Measurements from ENCODE around the gene STK11. TPM values are rescaled to one million over a fixed set of nuclear protein-coding genes. Genes with fewer than 3 reads are reported as not detected.

STK11 gene
- total RNA-seq, 1 donor from 2014 or later: 69.3 TPM

DNA sequence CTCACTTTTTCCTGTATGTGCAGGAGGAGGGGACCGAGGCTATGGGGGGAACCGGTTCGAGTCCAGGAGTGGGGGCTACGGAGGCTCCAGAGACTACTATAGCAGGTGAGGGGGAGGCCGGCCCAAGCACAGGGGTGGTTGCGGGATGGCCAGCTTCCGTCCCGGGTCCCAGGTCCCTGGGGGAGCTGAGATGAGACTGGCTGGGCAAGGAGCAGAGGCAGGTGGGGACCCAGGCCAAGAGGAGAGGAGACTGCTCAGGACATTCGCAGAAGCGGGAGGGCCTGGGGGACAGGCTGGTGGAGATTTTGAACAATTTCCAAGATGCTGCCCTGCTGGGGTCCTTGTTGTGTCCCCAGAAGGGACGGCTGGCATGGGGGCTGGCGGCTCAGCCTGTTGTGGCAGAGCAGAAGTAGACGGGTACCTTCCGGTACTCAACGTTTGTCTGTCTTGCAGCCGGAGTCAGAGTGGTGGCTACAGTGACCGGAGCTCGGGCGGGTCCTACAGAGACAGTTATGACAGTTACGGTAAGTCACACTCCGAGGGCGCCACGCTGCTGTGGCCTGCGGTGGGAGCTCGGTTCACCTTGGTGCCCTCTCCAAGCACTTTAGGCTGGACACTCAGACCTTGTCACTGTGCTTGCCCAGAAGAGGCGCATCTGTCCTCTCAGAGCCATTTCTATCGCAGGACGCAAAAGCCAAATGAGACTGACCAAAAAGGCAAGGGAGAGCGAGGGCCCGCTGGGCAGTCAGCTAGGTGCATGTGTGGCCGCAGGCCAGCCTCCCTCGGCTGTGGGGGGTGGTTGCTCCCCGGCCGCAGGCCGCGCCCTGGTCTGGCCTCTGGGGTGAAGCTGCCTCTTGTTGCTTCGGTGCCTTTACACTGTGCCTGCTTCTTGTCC is 66.2 kb downstream of the STK11 start:
- no peak for DNase-seq (ENCODE audit: low read depth in 2 of 2)

DNA sequence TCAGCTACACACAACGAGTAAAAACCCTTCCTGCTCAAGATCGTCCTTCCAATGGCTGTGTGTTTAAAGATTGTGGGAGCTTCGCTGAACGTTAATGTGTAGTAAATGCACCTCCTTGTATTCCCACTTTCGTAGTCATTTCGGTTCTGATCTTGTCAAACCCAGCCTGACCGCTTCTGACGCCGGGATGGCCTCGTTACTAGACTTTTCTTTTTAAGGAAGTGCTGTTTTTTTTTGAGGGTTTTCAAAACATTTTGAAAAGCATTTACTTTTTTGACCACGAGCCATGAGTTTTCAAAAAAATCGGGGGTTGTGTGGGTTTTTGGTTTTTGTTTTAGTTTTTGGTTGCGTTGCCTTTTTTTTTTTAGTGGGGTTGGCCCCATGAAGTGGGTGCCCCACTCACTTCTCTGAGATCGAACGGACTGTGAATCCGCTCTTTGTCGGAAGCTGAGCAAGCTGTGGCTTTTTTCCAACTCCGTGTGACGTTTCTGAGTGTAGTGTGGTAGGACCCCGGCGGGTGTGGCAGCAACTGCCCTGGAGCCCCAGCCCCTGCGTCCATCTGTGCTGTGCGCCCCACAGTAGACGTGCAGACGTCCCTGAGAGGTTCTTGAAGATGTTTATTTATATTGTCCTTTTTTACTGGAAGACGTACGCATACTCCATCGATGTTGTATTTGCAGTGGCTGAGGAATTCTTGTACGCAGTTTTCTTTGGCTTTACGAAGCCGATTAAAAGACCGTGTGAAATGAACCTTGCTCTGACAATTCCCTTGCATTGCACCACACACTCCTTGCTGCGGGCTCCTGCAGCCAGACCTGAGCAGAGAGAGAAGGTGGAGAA is 67.1 kb downstream of the STK11 start:
- DNase-seq (ENCODE audit: low read depth in 2 of 2): no peak

DNA sequence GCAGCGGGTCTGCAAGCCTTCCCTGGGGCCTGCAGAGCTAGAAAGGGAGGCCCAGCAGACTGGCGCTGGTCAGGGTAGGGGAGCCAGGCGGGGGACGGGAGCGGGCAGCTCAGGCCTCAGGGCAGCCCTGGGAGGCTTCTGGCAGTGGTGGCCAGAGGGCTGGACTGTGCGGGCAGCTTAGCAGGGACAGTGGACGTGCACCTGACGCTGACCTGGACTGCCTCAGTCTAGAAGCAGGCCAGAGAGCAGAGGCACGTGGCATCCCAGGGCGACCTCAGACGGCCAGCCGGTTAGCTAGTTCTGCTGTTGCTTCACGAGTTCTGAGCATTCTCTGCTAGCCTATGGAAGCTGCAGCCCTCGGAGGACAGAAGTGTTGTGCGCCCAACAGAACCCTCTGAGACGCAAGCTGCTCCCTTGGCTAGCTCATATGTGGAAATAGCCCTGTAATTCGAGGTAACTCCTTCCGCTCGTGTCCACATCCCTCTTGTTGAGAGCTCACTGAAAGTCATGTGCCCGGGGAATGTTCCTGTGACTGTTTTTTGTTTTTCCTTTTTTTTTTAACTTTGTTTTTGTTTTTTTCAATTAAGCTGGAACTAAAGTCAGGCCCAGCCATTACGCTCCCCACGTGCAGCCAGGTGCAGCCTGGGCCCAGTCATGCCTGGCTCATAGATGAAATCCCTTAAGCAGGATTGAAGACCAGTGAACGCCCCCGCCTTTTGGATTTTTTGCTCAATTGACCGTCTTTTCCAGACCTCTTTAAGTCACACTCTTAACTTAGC is 67.9 kb downstream of the STK11 start:
- no peak for DNase-seq (ENCODE audit: low read depth in 2 of 2)

DNA sequence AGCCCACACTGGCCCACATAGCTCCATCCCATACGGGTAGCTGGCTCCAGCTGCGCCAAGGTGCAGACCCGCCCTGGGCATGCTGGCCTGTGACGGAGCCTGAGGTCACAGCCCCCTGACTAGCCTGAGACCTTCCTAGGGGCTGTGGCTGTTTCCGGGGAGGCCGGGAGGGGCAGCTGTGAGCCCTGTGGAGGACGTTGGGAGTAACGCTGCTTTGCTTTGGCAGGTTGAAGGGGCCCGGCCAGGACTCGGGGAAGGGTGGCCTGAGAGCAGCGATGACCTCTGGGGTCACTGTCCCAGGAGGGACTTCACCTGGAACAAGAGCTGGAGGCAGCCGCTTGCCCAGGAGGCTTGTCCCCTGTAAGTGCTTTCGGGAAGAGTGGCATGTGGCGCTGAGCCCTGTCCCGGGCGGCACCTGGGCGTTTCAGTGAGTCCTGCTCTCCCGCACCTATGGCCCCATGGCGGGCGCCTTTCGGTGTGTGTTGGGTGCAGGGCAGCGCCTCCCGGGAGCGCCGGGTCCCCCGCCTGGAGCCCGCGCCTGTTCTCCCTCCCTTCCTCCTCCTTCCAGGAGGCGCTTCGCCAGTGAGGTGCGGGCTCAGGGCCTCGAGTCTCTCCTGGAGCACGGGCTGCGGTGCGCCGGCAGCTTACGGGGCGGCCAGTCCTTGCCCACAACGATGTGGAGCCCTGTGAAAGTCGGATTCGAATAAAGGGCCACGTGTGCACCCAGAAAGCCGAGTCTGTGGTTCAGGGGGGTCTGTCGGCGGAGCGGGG is 68.7 kb downstream of the STK11 start:
- no peak for DNase-seq (ENCODE audit: low read depth in 2 of 2)

DNA sequence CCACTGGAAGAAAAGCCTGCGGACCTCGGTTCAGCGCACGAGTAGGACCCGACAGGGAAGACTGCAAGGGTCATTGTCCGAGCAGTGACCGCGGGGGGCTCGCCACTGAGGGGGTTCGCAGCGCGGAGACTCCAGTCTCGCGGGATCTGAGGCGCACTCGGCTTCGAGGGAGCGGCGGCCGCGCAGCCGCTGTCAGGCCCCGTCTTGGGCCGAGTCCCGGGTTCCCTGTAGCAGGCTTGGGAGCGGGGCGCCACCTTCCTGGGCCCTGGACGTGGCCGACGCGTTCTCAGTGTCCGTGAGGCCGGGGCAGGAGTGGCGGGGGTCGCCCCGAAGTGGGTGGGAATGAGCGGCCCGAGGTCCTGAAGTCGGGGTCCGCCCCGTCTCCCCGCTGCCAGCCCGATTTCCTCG is 69.3 kb downstream of the STK11 start:
- no peak for DNase-seq (ENCODE audit: low read depth in 2 of 2)

DNA sequence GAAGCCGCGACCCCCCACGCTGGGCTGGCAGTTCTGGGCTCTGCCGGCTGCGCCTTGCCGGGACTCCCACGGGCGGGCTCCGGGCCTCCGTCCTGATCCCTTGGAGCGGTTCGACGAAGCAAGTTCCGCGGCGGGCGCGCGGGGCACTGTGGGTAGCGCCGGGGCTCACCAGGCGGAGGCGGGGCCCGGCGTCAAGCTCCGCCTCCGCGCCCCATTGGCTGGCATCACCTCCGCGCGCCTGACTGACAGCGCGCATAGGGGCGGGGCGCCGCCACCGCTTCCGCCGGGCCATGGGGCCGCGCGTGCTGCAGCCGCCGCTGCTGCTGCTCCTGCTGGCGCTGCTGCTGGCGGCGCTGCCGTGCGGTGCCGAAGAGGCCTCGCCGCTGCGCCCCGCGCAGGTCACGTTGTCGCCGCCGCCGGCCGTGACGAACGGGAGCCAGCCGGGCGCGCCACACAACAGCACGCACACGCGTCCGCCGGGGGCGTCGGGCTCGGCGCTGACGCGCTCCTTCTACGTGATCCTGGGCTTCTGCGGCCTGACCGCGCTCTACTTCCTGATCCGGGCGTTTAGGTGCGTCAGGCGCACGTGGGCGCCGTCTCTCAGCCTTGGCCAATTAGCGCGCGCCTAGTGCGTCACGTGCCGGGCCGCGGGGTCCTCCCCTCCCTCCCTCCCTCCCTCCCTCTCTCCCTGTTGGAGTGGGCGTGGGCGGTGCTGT is 69.8 kb downstream of the STK11 start, which contains the start of gene FAM174C:
TSS of gene FAM174C (plus strand) at position 271 of the 716 bp plus-strand sequence. CDS start at position 291, 20 bp downstream.
- DNase-seq (ENCODE audit: low read depth in 2 of 2): peak; percentile 90 to 99

DNA sequence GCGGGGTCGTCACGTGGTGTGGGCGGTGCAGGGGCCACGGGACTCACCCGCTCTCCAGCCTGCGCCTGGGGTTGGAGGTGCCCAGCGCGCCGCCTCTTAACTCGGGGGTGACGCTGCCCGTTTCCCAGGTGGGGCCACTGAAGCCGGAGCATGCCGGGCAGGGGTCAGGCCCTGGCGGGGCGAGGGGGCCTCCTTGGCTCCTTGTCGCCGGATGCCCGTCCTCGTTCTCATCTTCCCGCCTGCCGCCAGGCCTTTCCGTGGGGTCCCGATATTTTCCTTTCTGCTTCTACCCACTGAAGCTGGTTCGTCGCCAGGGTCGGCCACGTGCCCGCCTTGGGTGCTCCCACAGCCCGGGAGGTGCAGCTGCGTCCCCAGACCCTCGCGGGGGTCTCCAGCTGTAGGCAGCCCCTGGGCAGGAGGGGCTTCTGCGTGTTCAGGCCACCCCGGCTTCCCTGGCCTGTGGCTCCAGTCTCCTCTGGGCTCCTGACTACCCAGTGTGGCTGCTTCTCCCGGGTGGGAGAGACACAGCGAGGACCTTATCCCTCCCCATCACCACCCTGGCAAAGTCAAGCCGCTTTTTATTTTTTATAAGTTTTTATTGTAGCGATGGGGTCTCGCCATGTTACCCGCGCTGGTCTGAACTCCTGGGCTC is 70.5 kb downstream of the STK11 start:
- no peak for DNase-seq (ENCODE audit: low read depth in 2 of 2)

DNA sequence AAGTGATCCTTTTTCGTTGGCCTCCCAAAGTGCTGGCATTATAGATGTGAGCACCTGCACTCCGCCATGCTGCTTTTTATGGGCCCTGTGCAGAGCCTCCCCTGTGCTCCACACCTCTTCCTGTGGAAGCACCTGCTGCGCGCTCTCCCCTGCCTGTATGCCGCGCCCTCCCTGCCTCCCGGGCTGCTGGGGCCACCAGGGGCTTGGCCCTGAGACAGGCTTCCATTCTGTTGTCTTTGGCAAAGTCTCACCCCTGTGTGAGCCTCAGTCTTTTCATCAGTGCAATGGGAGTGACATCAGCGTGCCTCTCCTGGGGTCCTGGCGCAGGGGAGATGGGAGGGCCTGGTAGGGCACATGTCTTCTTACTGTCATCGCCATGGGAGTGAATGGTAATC is 71.0 kb downstream of the STK11 start:
- DNase-seq (ENCODE audit: low read depth in 2 of 2): peak in 1 of 2 donors; percentile 29

DNA sequence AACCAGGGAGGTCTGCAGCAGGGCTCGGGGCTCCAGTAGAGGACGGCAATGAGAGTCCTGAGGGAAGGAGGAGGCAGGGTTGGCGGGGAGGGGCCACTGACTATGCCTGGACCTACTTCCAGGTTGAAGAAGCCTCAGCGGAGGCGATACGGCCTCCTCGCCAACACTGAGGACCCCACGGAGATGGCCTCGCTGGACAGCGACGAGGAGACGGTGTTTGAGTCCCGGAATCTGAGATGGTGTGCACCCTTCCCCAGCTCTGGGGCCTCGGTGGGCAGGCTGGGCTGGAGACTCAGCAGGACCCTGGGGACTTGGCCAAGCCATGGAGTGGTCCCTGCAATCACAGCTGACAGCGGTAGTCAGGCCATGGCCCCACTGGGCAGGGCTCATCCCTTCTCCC is 71.5 kb downstream of the STK11 start:
- DNase-seq (ENCODE audit: low read depth in 2 of 2): no peak

Other genes with a start within 250 kb of the STK11 start
- 79.8 and 94.1 TPM in 2 replicates for gene WDR18, start 221.4 kb upstream of the STK11 start, total RNA-seq
- gene GRIN3B, start 205.4 kb upstream of the STK11 start, total RNA-seq: 0.25 and 0.26 TPM in 2 replicates
- 31.8 and 60.1 TPM in 2 replicates for gene TMEM259, start 184.7 kb upstream of the STK11 start, total RNA-seq
- gene RNU6-2, start 184.3 kb upstream of the STK11 start, total RNA-seq: not detected in 2 replicates
- gene CNN2, start 179.2 kb upstream of the STK11 start, total RNA-seq: 92.6 and 93.6 TPM in 2 replicates
- 3.7 and 4.6 TPM in 2 replicates for gene ABCA7, start 165.7 kb upstream of the STK11 start, total RNA-seq
- gene ARHGAP45, start 138.6 kb upstream of the STK11 start, total RNA-seq: 13.5 and 24.6 TPM in 2 replicates
- gene POLR2E, start 110.4 kb upstream of the STK11 start, total RNA-seq: 87.6 and 89.4 TPM in 2 replicates
- gene GPX4, start 101.8 kb upstream of the STK11 start, total RNA-seq: 461 and 469 TPM in 2 replicates
- 14.8 and 29.0 TPM in 2 replicates for gene SBNO2, start 31.5 kb upstream of the STK11 start, total RNA-seq
- gene CBARP, start 32.2 kb downstream of the STK11 start, total RNA-seq: 0.64 and 1.9 TPM in 2 replicates
- 16.8 and 23.6 TPM in 2 replicates for gene ATP5F1D, start 36.0 kb downstream of the STK11 start, total RNA-seq
- gene MIDN, start 42.8 kb downstream of the STK11 start, total RNA-seq: 4.9 and 7.0 TPM in 2 replicates
- gene CIRBP, start 63.6 kb downstream of the STK11 start, total RNA-seq: 118 and 189 TPM in 2 replicates
- 16.4 and 19.7 TPM in 2 replicates for gene FAM174C, start 69.8 kb downstream of the STK11 start, total RNA-seq
- 0.13 and 0.25 TPM in 2 replicates for gene EFNA2, start 80.1 kb downstream of the STK11 start, total RNA-seq
- 67.7 and 92.3 TPM in 2 replicates for gene NDUFS7, start 178.1 kb downstream of the STK11 start, total RNA-seq
- gene GAMT, start 195.8 kb downstream of the STK11 start, total RNA-seq: 9.1 and 10.2 TPM in 2 replicates
- 69.4 and 70.3 TPM in 2 replicates for gene DAZAP1, start 201.8 kb downstream of the STK11 start, total RNA-seq
- gene RPS15, start 232.6 kb downstream of the STK11 start, total RNA-seq: 352 and 534 TPM in 2 replicates
- under 0.01 TPM in 2 replicates for gene APC2, start 244.3 kb downstream of the STK11 start, total RNA-seq